Cardiac muscle cell (in vitro differentiated cells and primary cell): Measurements from ENCODE around the gene NAMPT. TPM values are rescaled to one million over a fixed set of nuclear protein-coding genes. Genes with fewer than 3 reads are reported as not detected.

ENCODE experiments used
- DNase-seq, 2 donors: peaks; one replicate each; pipeline versions ENCODE4 v3.0.0 to v3.0.0-alpha.2; 2010 to 2017; ENCODE audit warnings: low read depth in 1 of 2, low spot score in 1 of 2
- H3K27ac ChIP-seq: fragments of 200-600 bp; sonication (generic); 2 replicates; pipeline ENCODE4 v1.5.1; 2016
- H3K27me3 ChIP-seq: fragments of 200-600 bp; sonication (generic); 2 replicates; pipeline ENCODE4 v1.6.0; 2016; ENCODE audit warnings: control low read depth
- H3K36me3 ChIP-seq: fragments of 200-600 bp; sonication (generic); 2 replicates; pipeline ENCODE4 v1.5.1; 2016; ENCODE audit warnings: control low read depth
- H3K4me1 ChIP-seq: fragments of 200-600 bp; sonication (generic); 2 replicates; pipeline ENCODE4 v1.8.1; 2017; ENCODE audit warnings: low read depth, mild to moderate bottlenecking, mixed run types
- H3K4me3 ChIP-seq: fragments of 200-600 bp; sonication (generic); 2 replicates; pipeline ENCODE4 v1.5.1; 2016; ENCODE audit warnings: mild to moderate bottlenecking
- H3K9me3 ChIP-seq: fragments of 200-600 bp; sonication (generic); 2 replicates; pipeline ENCODE4 v1.5.1; 2017; ENCODE audit warnings: low read depth, mild to moderate bottlenecking, control low read depth
- CTCF ChIP-seq: IDR thresholded peaks from 2 replicates; pipeline ENCODE4 v1.5.1; 2012; ENCODE audit warnings: low read depth, mild to moderate bottlenecking, low read length
- polyA plus RNA-seq: library from polyadenylated mRNA; unstranded; fragments of >200 nt; fragmentation: Nextera tagmentation; extraction: Ambion mirVana; gene quantifications from 2 replicates; pipeline ENCODE4 v1.2.1, GENCODE V29; 2016
- total RNA-seq: library from RNA; depleted of rRNA; stranded (reverse); fragments of >200 nt; gene quantifications from 2 replicates; pipeline ENCODE4 v1.2.3, GENCODE V29; 2016

NAMPT gene
- total and polyA plus RNA-seq, 2 experiments from 2014 or later, result 36.4 to 37.3 TPM

GRCh38 chr7:106316947-106317346 is 32.2 kb upstream of the NAMPT start:
- H3K36me3 ChIP-seq, result no peaks in the 10 kb centered on the region
- no peak overlapping the region for H3K27ac ChIP-seq
- no peak for TF ChIP-seq CTCF
- no peaks in the 10 kb centered on the region for H3K9me3 ChIP-seq
- no peaks in the 10 kb centered on the region for H3K4me1 ChIP-seq
- no peak for DNase-seq
- H3K4me3 ChIP-seq, result no peak overlapping the region
- no peaks in the 10 kb centered on the region for H3K27me3 ChIP-seq

DNA sequence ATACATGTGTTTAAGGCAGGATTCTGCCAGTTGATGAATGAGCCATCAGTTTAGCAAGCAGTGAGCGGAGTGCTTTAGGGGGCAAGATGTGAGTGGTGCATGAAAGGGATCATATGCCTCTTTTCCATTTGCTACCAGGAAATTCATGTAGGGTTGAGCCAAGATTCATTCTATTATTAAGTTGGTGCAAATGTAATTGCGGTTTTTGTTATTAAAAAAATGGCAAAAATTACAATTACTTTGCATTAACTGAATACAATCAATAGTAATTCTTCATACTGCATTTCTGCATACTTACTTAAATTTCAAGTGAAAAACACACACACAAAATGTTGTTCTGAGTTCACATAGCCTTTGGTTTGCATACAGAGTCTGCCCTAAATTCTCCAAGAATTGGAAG is 30.1 kb upstream of the NAMPT start:
- TF ChIP-seq CTCF, result no peak
- H3K27ac ChIP-seq, result no peak overlapping the region
- H3K27me3 ChIP-seq, result no peaks in the 10 kb centered on the region
- no peaks in the 10 kb centered on the region for H3K36me3 ChIP-seq
- DNase-seq, result no peak
- H3K4me1 ChIP-seq, result no peaks in the 10 kb centered on the region
- H3K4me3 ChIP-seq, result no peak overlapping the region
- H3K9me3 ChIP-seq, result no peaks in the 10 kb centered on the region

- no peak for DNase-seq
- H3K27ac ChIP-seq, result no peak overlapping the region
- H3K4me3 ChIP-seq, result no peak overlapping the region
- no peaks in the 10 kb centered on the region for H3K36me3 ChIP-seq
- no peaks in the 10 kb centered on the region for H3K9me3 ChIP-seq
- no peak for TF ChIP-seq CTCF
- H3K4me1 ChIP-seq, result no peaks in the 10 kb centered on the region
- no peaks in the 10 kb centered on the region for H3K27me3 ChIP-seq
Measured at GRCh38 chr7:106313966-106314365, 29.2 kb upstream of the NAMPT start.

GRCh38 chr7:106313456-106313901 is 28.7 kb upstream of the NAMPT start:
- peak in 1 of 2 donors; percentile 60 for DNase-seq
- Histone ChIP-seq H3K36me3 (no peaks in the 10 kb centered on the region), H3K27me3 (no peaks in the 10 kb centered on the region), H3K27ac (no peak overlapping the region), H3K4me3 (no peak overlapping the region), H3K9me3 (no peaks in the 10 kb centered on the region), H3K4me1 (no peaks in the 10 kb centered on the region)
- no peak for TF ChIP-seq CTCF

GRCh38 chr7:106312906-106313305 is 28.1 kb upstream of the NAMPT start:
- Histone ChIP-seq H3K36me3 (no peaks in the 10 kb centered on the region), H3K27ac (no peak overlapping the region), H3K9me3 (no peaks in the 10 kb centered on the region), H3K27me3 (no peaks in the 10 kb centered on the region), H3K4me3 (no peak overlapping the region), H3K4me1 (no peaks in the 10 kb centered on the region)
- TF ChIP-seq CTCF, result no peak
- no peak for DNase-seq
